ENCODE measurements around the gene POLA2.

DNA sequence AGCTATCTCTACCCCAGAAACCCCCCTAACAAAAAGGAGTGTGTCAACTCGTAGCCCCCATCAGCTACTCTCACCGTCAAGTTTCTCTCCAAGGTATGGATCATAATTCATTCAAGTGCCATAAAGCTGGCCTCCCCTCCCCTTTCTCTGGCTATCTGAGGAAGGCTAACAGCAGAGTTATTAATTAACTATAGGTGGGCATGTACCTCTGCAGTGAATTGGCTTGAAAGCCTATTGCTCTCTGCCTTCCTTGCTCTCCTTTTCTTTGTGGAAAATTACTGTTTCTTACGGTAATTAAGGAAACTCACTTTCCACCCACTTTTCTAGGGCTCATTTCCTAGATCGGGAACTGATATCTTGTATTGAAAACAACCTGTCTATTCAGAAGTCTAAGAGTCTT is 14.1 kb downstream of the POLA2 start:
- TF ChIP-seq POLR2A (IDR thresholded peaks at IDR 0.05; ENCODE audit: low read depth, low read length): no peak
- TF ChIP-seq POLR2AphosphoS5 (IDR thresholded peaks at IDR 0.05; ENCODE audit: low read depth, low read length): no peak
- no peak for TF ChIP-seq TAF1 (IDR thresholded peaks at IDR 0.05; ENCODE audit: borderline replicate concordance, low read depth, low read length)
